Peyer's patch (tissue), 4 donors: ENCODE data around the gene NOL4L. TPM values are rescaled to one million over a fixed set of nuclear protein-coding genes. Genes with fewer than 3 reads are reported as not detected.
"Not testable (repeated sequence)": the region's sequence is repeated elsewhere in the genome, so short reads cannot be mapped to it uniquely, and the experiment has no call there.

Experiments
- DNase-seq, 3 donors: peaks; one replicate each; pipeline ENCODE4 v3.0.0-alpha.2; 2017 to 2019
- H3K27ac ChIP-seq, 4 donors: fragments of 200-600 bp; sonication (generic); one replicate each; pipeline ENCODE4 v1.5.1; 2016 to 2019
- H3K27me3 ChIP-seq, 2 donors: fragments of 200-600 bp; sonication (generic); one replicate each; pipeline ENCODE4 v1.5.1; 2019
- H3K36me3 ChIP-seq, 3 donors: fragments of 200-600 bp; sonication (generic); one replicate each; pipeline ENCODE4 v1.5.1; 2016 to 2019
- H3K4me1 ChIP-seq, 4 donors: fragments of 200-600 bp; sonication (generic); one replicate each; pipeline ENCODE4 v1.5.1; 2016 to 2019
- H3K4me3 ChIP-seq, 4 donors: fragments of 200-600 bp; sonication (generic); 1 replicate in 3 of 4; 2 replicates in 1 of 4; pipeline ENCODE4 v1.5.1; 2016 to 2019; ENCODE audit warnings: mild to moderate bottlenecking in 1 of 4
- H3K9me3 ChIP-seq, 4 donors: fragments of 200-600 bp; sonication (generic); one replicate each; pipeline ENCODE4 v1.5.1; 2016 to 2019; ENCODE audit warnings: mild to moderate bottlenecking in 1 of 4
- CTCF ChIP-seq, 6 experiments: fragments of 450-650 bp in 4 of 6; fragments of 200-600 bp in 2 of 6; sonication (generic) in 1 of 6; IDR thresholded peaks; one replicate each; pipeline ENCODE4 v1.5.1; 2017 to 2019; ENCODE audit warnings: antibody characterized with exemption in 6 of 6, mild to moderate bottlenecking in 3 of 6, moderate library complexity in 1 of 6
- POLR2A ChIP-seq, 2 donors: fragments of 450-650 bp; IDR thresholded peaks; one replicate each; pipeline ENCODE4 v1.5.1; 2017; ENCODE audit warnings: antibody characterized with exemption in 2 of 2, mild to moderate bottlenecking in 2 of 2, moderate library complexity in 2 of 2
- total RNA-seq, 4 donors: library from RNA; depleted of rRNA; stranded (reverse); fragments of >200 nt; gene quantifications; one replicate each; pipeline ENCODE4 v1.1.0, GENCODE V29; 2016

The NOL4L gene
- total RNA-seq, 4 donors from 2014 or later = 44.6 to 134 (median 109) TPM

- Histone ChIP-seq H3K4me1 (no peaks in the 10 kb centered on the region), H3K4me3 (no peak overlapping the region), H3K36me3 (no peaks in the 10 kb centered on the region), H3K27me3 (no peaks in the 10 kb centered on the region), H3K27ac (no peak overlapping the region), H3K9me3 (no peaks in the 10 kb centered on the region)
- DNase-seq = no peak
- TF ChIP-seq CTCF (IDR thresholded peaks at IDR 0.05) (no peak), POLR2A (IDR thresholded peaks at IDR 0.05) (no peak)
Observed at GRCh38 chr20:32493356-32493755, 91.8 kb downstream of the NOL4L start.

GRCh38 chr20:32491764-32492151 is 93.4 kb downstream of the NOL4L start:
- not testable (repeated sequence) for H3K9me3 ChIP-seq, H3K4me3 ChIP-seq, H3K27me3 ChIP-seq, H3K4me1 ChIP-seq, H3K27ac ChIP-seq, DNase-seq, H3K36me3 ChIP-seq

GRCh38 chr20:32490942-32491763 is 94.0 kb downstream of the NOL4L start:
- no peak overlapping the region for H3K27ac ChIP-seq
- TF ChIP-seq CTCF (IDR thresholded peaks at IDR 0.05) (no peak), POLR2A (IDR thresholded peaks at IDR 0.05) (no peak)
- peaks cover 0 to 3% (median 1%) of the 10 kb centered on the region in 4 donors for H3K4me1 ChIP-seq
- DNase-seq = no peak
- no peaks in the 10 kb centered on the region for H3K27me3 ChIP-seq
- no peak overlapping the region for H3K4me3 ChIP-seq
- H3K9me3 ChIP-seq = no peaks in the 10 kb centered on the region
- no peaks in the 10 kb centered on the region for H3K36me3 ChIP-seq

GRCh38 chr20:32488066-32488838 is 96.9 kb downstream of the NOL4L start:
- TF ChIP-seq POLR2A (IDR thresholded peaks at IDR 0.05) (no peak), CTCF (IDR thresholded peaks at IDR 0.05) (no peak)
- peaks cover 0 to 17% (median 6%) of the 10 kb centered on the region in 4 donors for H3K4me1 ChIP-seq
- no peaks in the 10 kb centered on the region for H3K27me3 ChIP-seq
- no peaks in the 10 kb centered on the region for H3K9me3 ChIP-seq
- no peaks in the 10 kb centered on the region for H3K36me3 ChIP-seq
- DNase-seq = no peak
- H3K27ac ChIP-seq = no peak overlapping the region
- no peak overlapping the region for H3K4me3 ChIP-seq

- no peak overlapping the region for H3K27ac ChIP-seq
- DNase-seq = no peak
- H3K9me3 ChIP-seq = no peaks in the 10 kb centered on the region
- H3K27me3 ChIP-seq = no peaks in the 10 kb centered on the region
- H3K4me1 ChIP-seq = peaks cover 0 to 17% (median 6%) of the 10 kb centered on the region in 4 donors
- no peaks in the 10 kb centered on the region for H3K36me3 ChIP-seq
- no peak for TF ChIP-seq POLR2A (IDR thresholded peaks at IDR 0.05)
- no peak for TF ChIP-seq CTCF (IDR thresholded peaks at IDR 0.05)
- no peak overlapping the region for H3K4me3 ChIP-seq
Observed at GRCh38 chr20:32487381-32487780, 97.8 kb downstream of the NOL4L start.
